Spleen (tissue), 7 donors: ENCODE results near the gene KAT5.

Source experiments
- CTCF ChIP-seq, 11 experiments: fragments of 200-600 bp in 7 of 11; fragments of 450-650 bp in 4 of 11; sonication (generic) in 4 of 11; IDR thresholded peaks in 8 of 11; conservative IDR thresholded peaks in 3 of 11; 1 replicate in 7 of 11; 2 replicates in 4 of 11; pipeline versions ENCODE4 v1.4.0 to v1.8.0; 2016 to 2021; ENCODE audit warnings: antibody characterized with exemption in 11 of 11, inconsistent platforms in 4 of 11, mild to moderate bottlenecking in 1 of 11
- POLR2A ChIP-seq, 3 donors: fragments of 450-650 bp; IDR thresholded peaks; one replicate each; pipeline ENCODE4 v1.5.1; 2017; ENCODE audit warnings: antibody characterized with exemption in 3 of 3, mild to moderate bottlenecking in 1 of 3
- POLR2AphosphoS5 ChIP-seq, 3 donors: sonication (generic); formaldehyde crosslinking; IDR thresholded peaks; one replicate each; pipeline ENCODE4 v1.5.1; 2017; ENCODE audit warnings: antibody characterized with exemption in 3 of 3
- donor health status: DM: no; HTN: no; CAD: no; lungs with moderate emphysema.
- donor health status: DM: no; HTN: no; CAD: no.
- donor health status: DM: no; HTN: no; CAD: no.

- TF ChIP-seq POLR2AphosphoS5 (IDR thresholded peaks at IDR 0.05) (peak in 2 of 3 donors; percentile 3 to 23), POLR2A (IDR thresholded peaks at IDR 0.05) (no peak), CTCF (IDR thresholded peaks at IDR 0.05 in 8 of 11, conservative IDR thresholded peaks at IDR 0.05 in 3 of 11) (no peak)
Measured at GRCh38 chr11:65716302-65716701, 4.2 kb downstream of the KAT5 start.
